NCI-H460 (cell line): ENCODE results near the gene SHB. TPM values are rescaled to one million over a fixed set of nuclear protein-coding genes. Genes with fewer than 3 reads are reported as not detected.

Experiments
- DNase-seq: peaks from one replicate; pipeline ENCODE4 v3.0.0-alpha.2; 2016; ENCODE audit warnings: low read depth; ENCODE audit errors: extremely low read depth
- total RNA-seq: library from RNA; depleted of rRNA; stranded (reverse); fragments of >200 nt; shearing (Covaris generic); gene quantifications from 2 replicates; pipeline ENCODE4 v1.2.3, GENCODE V29; 2014

The SHB gene
- total RNA-seq, 1 experiment from 2014 or later = 12.5 TPM

DNA sequence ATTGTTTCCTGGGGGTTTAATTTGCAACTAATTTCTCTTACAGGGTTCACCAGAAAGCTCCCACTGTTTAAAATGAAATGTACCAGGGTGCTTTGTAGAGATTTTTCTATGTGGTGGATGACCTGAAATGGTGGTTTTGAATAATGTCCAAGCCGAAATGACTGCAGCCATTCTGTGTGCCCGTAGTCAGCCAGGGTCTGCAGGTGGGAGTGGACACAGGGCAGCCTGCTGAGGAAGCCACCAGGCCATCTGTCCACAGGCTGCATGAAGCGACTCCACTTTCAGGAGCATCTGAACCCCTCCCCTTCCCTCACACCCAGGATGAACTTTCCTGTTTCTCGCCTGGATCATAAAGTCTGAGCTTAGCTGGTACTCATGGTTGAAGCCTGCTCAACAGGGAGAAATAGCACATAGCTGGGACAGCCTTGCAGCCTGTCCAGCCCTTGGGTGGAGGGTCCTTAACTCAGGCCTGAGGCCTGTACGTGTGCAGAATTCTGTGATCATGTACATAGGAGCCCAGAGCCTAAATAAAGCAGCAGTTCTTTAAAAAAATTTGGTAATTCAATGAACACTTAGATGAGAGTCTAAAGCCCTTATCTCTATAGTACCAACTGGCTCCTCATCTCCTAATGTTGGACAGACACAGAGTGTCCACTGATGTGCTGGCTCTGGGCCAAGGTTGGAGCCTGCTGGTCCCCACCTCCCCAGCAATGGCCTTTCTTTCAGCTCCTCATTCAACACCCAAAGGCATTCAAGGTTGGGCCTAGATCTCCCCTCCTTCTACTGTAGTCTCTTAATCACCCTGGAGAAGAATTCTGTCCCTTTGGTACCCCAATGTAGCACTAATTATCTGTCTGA lies 72.8 kb downstream of the SHB start:
- no peak for DNase-seq

DNA sequence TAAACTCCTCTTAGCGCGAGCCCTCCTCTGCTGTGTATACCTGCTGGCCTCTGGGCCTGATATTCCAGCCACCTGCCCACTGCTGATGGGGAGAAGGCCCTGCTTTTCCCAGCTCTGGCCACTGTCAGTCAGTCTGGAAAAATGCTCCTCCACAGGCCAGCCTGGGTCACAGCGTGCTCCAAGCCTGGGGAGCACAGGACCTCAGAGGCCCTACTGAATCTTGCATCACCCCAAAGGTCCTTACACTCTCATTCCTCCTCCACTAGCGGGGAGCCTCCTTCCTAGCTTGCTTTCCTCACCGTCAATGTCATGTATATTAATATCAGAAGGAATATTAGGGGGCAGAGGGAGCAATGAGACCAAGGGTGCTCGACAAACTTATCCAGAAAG lies 73.7 kb downstream of the SHB start:
- DNase-seq = no peak

DNA sequence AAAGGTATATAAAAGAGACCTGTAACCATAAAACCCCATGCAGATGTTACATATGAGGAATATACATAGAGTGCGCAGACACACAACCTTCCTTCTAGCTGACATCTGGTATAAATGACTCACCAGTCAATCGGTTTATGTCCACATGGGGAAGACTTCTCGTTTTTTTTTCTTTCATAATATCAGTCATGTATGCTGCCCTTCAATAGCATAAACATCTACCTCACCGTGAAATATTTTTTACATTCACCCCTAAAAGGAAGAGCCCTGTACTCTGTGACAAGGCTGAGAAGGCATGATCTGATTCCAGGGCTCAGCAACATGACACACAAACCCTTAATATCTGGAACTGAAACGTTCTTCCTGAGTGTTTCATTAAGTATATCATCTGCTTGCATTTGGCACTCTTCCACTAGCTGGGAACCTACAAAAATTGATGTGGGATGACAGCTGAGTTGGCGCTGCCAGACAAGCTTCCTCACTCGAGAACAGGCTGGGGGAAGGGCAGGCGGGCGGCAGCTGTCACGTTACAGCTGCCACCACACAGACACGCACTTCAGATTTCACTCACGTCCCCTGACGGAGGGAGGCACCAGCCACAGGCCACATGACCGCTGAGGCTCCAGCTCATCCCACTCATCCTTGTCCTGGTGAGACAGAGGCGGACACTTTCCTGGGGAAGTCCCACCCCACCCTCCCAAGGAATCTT lies 74.2 kb downstream of the SHB start:
- DNase-seq = no peak

DNA sequence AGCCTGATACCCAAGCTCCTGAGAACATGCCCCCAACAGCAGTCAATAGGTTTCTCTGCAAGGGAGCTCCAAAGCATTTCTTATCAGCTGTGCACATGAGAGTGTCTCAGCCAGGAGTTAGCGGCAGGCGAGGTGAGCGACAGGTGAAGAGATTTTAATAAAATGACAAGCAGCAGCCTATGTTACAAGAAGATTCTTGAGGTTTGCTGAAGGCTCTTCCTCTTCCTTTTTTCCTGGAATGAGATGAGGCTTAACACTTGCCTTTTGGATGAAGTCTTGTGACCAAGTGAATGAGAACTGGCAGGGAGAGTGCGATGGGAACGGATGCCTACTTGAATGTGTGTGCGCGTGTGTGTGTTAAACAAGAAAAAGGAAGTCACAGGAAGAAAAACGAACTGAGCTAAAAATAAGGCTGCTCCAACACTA lies 76.1 kb downstream of the SHB start:
- no peak for DNase-seq

DNA sequence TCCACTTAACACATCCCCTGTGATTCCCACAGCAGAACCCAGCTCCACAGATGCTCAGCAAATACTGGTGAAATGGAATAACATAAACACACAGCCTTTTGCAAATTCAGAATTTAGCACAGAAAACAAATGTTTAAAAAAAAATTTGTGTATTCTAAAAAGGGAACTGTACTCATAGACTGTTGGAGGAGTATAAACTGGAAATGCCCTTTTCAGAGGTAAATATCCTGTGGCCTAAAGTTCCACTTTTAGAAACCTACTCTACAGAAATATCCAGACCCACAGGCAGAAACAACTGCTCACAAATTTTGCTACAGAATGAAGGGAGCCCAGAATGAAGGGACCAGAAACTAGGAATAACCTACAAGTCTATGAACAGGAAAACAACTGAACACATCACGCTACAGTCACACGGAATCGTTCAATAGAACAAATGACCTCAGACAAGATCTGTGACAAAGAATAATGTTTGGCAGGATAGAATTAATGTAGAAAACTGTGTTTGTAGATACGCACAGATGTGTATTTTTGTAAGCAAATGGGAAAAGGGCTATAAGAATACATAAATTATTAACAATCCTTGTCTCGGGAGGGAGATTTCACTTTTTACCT lies 78.5 kb downstream of the SHB start:
- DNase-seq = no peak

DNA sequence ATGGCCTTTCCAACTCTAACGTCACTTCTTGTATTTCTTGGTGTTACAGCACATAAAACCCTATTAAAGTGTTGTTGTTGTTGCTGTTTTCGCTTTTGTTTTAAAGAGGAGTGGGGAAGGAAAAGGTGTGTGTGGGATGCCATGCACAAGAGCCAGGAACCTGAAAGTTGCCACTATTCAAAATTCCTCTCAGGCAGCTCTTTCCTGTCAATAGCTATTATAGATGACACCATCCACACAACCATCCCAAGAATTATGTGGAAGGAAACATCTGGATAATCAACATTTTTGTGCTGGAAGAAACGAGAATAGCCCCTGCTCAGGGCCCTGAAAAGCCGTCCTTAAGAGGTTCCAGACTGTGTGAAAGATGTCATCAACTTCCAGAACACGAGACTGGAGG lies 79.3 kb downstream of the SHB start:
- no peak for DNase-seq

DNA sequence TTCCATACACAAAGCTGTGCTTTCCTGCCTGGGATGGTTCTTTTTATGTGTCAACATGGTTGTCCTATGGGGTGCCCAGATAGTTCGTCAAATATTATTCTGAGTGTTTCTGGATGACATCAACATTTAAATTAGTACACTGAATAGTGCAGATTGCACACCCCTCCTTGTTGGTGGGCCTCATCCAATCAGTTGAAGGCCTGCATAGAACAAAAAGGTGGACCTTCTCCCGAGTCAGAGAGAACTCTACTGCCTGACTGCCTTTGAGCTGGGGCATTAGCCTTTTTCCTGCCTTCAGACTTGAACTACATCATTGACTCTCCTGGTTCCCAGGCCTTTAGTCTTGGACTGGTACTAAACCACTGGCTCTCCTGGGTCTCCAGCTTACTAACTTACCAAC lies 80.4 kb downstream of the SHB start:
- DNase-seq = no peak

DNA sequence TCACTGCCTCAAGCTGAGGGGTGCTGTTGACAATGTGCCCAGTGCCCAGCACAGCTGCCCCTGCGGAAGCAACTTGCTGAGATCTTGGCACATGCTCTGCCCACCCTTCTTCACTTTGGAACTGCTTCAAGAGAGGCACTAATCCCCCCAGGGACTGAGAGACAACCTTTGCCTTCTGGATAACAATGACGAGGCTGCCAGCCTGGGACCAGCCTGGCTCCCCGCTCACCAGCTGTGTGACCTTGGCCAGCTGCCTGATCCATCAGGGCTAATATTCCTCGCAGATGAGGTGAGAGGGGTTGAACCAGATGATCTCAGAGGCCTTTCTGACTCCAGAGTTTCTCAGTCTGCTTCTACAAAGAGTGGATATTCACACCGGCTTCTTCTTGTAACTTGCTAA lies 81.0 kb downstream of the SHB start:
- DNase-seq = no peak

DNA sequence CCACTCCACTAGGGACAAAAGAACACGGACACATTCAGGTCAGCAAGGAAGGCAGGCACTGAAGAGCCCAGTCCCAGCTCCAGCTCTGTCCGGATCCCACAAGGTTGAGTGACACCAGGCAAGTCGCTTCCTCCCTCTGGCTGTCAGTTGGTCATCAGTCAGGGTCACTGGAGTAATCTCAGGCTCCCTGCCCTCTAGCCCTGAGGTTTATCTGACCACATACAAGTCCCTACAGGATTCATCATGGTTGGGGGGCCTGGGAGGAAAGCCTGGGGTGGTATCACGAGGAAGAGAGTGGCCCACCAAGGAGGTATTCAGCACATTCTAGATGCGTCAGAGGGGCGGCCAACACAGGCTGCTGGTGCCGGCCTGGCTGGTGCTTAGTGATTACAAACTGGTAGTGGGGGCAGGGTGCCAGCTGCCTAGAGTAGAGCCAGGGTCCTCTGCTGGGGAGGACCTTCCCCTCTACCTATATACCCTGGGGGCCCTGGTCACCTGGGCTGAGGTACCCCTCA lies 81.5 kb downstream of the SHB start:
- DNase-seq = no peak

DNA sequence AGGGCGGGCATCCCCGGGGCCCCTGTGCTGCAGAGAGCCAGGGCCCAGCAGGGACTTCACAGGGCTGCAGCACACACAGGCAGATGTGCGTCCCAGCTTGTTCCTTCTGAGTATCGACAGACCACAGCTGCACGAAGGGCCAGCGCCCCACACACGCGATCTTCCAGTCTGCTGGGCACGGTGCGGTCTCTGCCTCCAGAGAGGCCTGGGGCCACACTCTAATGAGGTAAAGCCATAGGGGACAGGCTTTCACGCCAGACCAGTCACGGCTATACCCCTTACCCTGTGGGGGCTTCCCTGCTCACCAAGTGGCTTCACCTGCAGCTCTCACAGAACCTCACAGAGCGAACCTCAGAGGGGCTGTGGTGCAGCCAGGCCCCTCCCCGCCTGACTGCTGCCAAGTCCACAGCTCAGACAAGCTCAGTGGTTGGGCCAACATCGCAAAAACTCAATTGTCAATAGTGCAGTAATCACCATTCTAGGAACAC lies 82.2 kb downstream of the SHB start:
- DNase-seq = no peak

DNA sequence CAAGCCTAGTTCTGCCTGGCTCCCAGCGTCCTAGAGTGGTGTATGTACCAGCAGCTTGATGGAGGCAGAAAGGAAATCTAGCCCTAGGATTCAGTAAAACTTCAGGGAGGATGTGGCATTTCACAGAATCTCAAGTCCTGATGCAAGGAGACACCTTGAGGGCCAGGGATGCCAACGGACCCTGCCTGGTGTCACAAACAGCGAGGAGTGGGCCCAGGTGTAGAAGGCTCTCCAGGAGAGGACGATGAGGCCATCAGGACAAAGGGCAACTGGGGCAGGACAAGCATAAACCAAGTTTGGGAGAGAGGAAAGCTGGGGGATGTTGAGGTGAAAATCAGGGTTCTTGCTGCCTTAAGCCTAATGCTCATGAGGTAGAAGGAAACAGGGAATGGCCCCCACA lies 83.0 kb downstream of the SHB start:
- DNase-seq = no peak

DNA sequence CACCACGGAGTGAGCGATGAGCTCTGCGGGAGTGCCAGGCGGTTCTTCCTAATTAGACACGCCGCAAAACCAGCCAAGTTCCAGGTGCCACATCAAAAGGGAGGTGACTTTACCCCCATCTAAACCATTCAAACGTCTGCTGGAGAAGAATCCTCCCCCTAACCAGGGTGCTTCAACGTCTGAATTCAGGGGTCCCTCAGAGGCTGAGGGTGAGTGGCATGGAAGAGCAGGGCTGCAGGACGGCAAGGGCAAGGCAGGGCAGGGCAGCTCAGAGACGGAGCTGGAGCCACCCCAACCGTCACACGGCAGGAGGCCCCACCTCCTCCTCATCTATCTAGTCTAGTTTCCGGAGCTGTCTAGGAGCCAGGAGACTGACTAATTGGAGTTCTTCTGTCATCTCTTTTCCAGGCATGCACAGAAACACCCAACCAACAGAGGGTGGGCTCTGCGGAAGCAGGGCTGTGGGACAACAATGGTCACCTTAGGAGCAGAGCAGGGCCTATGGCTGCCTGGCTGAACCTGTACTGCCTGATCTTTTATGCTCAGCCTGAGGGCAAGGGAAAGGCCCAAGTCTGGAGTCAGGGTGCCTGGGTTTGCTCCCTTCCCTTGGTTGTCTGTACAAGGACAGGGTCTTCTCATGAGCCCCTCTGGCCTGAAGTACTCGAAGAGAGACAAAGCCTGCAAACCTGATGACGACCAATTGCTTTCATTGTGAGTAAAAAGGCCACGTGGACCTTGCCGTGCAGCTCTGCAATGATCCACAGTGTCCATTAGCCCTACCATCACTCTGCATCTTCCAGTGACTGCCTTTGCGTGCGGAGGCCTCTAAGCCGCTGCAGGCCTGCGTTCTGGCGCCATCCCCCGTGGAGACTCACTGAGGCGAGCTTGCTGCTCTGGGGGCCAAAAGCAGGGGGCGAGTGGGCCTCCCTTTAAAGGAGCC lies 84.1 kb downstream of the SHB start:
- DNase-seq = no peak

DNA sequence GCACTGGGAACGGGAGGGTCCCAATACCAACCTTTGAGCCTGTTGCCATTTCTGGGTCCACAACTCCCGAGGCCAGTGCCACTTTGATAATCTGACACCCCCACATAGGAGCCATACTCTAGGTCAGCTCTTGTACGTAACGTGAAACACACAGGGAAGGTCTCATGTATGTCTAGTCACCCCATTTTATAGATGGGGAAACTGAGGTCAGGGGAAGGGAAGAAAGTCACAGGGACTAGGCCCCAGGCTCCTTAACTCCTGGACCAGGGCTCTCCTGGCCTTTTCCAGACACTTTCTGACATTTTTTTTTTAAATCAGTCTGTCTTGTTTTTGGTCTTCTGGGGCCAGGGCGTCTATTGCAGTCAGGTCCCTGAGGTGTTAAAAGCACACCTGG lies 84.8 kb downstream of the SHB start:
- no peak for DNase-seq

DNA sequence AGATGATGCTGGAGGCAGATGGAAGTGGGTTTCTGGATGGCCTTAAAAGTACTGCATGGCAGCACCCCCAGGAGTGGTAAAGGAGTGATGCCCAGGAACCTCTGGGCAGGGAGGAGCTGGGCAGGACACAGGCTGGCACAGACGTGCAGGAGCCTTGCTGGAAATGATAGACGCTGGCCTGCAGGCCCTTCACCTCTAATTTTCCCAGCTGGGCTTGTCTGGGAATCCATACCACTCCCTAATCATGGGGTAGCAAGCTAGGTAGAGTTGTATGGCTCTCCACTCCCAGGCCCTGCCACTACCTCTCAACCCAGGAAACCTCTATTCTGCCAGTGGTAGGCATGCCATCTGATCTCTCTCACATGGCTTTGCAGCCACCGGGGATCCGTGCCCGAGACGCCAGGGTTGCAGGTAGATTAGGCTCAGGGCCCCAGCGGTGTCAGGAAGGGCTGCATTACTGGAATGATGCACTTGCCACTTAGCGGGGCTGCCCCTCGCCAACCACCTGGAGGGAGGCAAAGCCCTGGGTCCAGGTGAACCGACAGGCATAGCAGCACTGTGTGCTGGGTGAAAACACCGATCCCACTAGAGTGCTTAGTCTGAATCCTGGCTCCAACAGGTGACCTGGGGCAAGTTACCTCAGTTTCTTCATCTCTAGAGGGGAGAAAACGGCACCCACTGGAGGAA lies 85.5 kb downstream of the SHB start:
- DNase-seq = no peak

DNA sequence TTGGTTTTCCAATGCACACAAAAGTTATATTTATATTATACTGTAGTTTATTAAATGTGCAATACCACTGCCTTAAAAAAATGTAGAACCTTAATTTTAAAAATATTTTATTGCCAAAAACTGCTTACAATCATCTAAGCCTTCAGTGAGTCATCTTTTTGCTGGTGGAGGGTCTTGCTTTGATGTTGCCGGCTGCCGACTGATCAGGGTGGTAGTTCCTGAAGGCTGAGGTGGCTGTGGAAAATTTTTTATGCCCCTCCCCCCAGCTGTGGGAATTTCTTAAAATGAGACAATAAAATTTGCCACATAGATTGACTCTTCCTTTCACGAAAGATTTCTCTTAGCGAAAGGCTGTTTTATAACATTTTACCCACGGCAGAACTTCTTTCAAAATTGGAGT lies 89.2 kb downstream of the SHB start:
- no peak for DNase-seq

DNA sequence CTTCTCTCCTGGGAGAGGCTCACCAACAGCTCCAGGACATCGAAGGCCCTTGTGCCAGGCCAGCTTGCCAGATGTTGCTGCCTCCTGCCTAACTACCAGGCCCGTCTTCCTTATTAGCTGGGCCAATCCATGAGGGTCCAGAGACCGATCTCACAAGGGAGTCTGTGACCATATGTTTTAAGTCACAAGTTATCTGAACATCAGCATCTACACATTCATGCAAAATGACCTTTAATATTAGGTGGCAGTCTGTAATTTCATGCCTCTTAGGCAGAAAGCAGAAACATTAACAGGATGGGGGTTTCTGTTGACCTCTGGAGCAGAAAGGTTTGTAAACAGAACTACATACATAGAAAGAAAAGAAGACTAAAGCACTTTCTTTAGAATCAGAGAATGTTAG lies 90.0 kb downstream of the SHB start:
- no peak for DNase-seq

DNA sequence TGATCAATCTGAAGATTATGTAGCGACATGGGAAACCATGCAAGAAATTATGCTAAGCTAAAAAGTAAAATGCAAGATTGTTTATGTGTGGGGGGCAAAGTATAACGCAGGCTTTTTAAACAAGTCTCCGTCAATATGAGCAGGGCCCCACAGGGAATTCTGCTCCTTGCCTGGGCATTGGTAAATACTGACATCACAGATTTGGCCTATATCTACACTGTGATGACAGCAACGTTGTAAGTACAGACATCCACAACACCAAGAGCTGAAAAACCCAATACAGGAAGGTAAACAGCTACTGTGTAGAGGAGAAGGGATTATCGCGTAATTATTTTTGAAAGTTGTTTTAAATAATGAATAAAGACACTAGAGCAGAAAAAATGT lies 90.6 kb downstream of the SHB start:
- no peak for DNase-seq

DNA sequence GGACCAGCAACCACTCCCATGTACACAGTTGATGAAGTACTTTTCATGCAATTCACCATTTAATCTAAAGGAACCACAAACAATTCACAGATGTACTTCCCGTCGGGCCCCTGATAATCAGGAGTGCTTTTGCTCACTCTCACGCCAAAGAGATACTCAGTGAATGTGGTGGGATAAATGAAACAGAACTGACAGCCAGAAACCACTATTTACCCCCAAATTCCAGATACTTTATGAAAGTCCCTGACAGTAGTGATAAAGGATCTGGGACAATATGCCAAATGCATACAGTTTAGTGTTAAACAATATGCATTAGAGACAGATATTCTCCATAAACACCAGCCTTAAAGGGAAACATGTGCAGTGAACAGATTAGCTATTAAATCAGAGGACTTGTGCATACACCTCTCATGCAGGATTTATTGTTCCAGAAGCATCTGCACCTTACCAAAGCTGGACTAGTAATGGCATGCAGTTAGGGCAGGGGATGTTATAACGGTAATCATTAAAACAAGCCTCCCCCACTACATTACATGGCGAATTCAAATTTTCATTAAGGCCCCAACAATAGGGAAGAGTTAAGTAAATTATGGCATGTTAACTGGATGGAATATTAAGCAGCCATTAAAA lies 91.1 kb downstream of the SHB start:
- DNase-seq = no peak

DNA sequence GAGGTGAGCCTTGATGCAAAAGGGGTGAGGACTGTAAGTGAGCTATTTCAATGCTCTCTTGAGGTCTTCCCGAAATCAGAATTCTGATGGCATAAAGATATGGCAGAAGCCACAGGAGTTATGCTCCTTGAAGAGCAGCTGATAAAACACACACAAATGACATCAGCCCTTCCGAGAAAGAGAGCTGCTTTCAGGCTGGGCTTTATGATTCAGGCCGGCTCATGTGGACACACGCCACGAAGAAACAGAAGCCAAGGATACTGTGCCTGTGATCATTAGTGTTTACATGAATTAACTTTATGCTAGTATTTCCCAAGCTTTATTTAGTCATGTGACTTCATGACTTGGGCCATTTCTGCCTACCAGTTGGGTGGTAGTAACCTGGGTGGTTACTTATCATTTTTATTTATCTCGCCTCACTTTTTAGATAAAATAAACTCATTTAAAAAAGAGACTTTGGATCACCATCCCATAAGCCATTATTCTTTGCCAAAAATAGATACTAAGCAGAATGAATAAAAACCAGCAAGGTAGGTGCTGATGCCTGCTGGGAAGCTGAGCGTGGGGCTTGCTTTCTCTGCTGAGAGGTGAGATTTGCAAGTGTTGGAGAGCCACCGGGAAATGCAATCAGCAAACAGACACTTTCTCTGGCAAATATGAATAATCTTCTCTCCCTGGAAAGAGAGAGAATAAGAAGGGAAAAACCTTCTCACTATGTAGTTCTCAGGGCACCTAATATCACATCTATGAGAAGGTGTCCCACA lies 92.1 kb downstream of the SHB start:
- no peak for DNase-seq
